Liver (tissue), 9 donors: ENCODE data around the gene PPARD. TPM values are rescaled to one million over a fixed set of nuclear protein-coding genes. Genes with fewer than 3 reads are reported as not detected.

Source experiments
- DNase-seq: peaks from one replicate; pipeline ENCODE4 v3.0.0-alpha.2; 2017; ENCODE audit warnings: low spot score
- H3K27ac ChIP-seq, 2 donors: one replicate each; pipeline ENCODE4 v1.7.0; 2013; ENCODE audit warnings: inconsistent platforms in 2 of 2, low read length in 2 of 2, control low read depth in 1 of 2, low read depth in 1 of 2, mild to moderate bottlenecking in 1 of 2
- H3K27me3 ChIP-seq, 4 donors: one replicate each; pipeline versions ENCODE4 v1.6.1 to v1.7.0; 2013; ENCODE audit warnings: low read length in 3 of 4, inconsistent platforms in 1 of 4, mild to moderate bottlenecking in 1 of 4, moderate library complexity in 1 of 4; ENCODE audit not compliant: control insufficient read depth in 4 of 4, insufficient read depth in 4 of 4
- H3K36me3 ChIP-seq, 4 donors: one replicate each; pipeline versions ENCODE4 v1.6.1 to v1.7.0; 2013; ENCODE audit warnings: low read length in 3 of 4, mild to moderate bottlenecking in 3 of 4, low read depth in 1 of 4, moderate library complexity in 1 of 4; ENCODE audit not compliant: control insufficient read depth in 4 of 4, insufficient read depth in 3 of 4
- H3K4me1 ChIP-seq, 4 donors: one replicate each; pipeline versions ENCODE4 v1.6.1 to v1.7.0; 2013; ENCODE audit warnings: low read length in 3 of 4, mild to moderate bottlenecking in 3 of 4, moderate library complexity in 1 of 4; ENCODE audit not compliant: control insufficient read depth in 4 of 4, insufficient read depth in 4 of 4
- H3K4me3 ChIP-seq, 3 donors: one replicate each; pipeline versions ENCODE4 v1.6.1 to v1.7.0; 2013; ENCODE audit warnings: low read length in 3 of 3, control low read depth in 1 of 3, low read depth in 1 of 3, mild to moderate bottlenecking in 1 of 3
- H3K9ac ChIP-seq, 2 donors: one replicate each; pipeline ENCODE4 v1.7.0; 2013; ENCODE audit warnings: low read length in 2 of 2, mild to moderate bottlenecking in 2 of 2, moderate library complexity in 2 of 2, control low read depth in 1 of 2, low read depth in 1 of 2
- H3K9me3 ChIP-seq, 4 donors: one replicate each; pipeline versions ENCODE4 v1.6.1 to v1.7.0; 2013; ENCODE audit warnings: low read length in 3 of 4; ENCODE audit not compliant: control insufficient read depth in 4 of 4
- ATF3 ChIP-seq: IDR thresholded peaks from 2 replicates; pipeline ENCODE4 v1.6.1; 2016; ENCODE audit warnings: antibody characterized with exemption
- CTCF ChIP-seq: fragments of 150-350 bp; IDR thresholded peaks from 2 replicates; pipeline ENCODE4 v1.5.1; 2017; ENCODE audit warnings: improper control_type of control experiment, low read depth, low read length; ENCODE audit not compliant: missing input control
- EGR1 ChIP-seq, 2 donors: IDR thresholded peaks; 2 replicates each; pipeline ENCODE4 v1.6.1; 2016 to 2018; ENCODE audit warnings: antibody characterized with exemption in 2 of 2, low read depth in 2 of 2
- FOXA1 ChIP-seq: IDR thresholded peaks from 2 replicates; pipeline ENCODE4 v1.6.1; 2016; ENCODE audit warnings: antibody characterized with exemption
- FOXA2 ChIP-seq: IDR thresholded peaks from 2 replicates; pipeline ENCODE4 v1.6.1; 2016; ENCODE audit warnings: antibody characterized with exemption
- GABPA ChIP-seq, 2 donors: IDR thresholded peaks in 1 of 2; conservative IDR thresholded peaks in 1 of 2; 2 replicates each; pipeline ENCODE4 v1.6.1; 2016; ENCODE audit warnings: antibody characterized with exemption in 2 of 2, mild to moderate bottlenecking in 1 of 2, moderate library complexity in 1 of 2
- HNF4A ChIP-seq, 2 donors: conservative IDR thresholded peaks; 2 replicates each; pipeline ENCODE4 v1.6.1; 2016; ENCODE audit warnings: antibody characterized with exemption in 2 of 2, mild to moderate bottlenecking in 2 of 2
- HNF4G ChIP-seq: IDR thresholded peaks from 2 replicates; pipeline ENCODE4 v1.6.1; 2016; ENCODE audit warnings: antibody characterized with exemption
- JUND ChIP-seq, 2 donors: IDR thresholded peaks; 2 replicates each; pipeline ENCODE4 v1.6.1; 2016; ENCODE audit warnings: antibody characterized with exemption in 2 of 2
- NR2F2 ChIP-seq: IDR thresholded peaks from 2 replicates; pipeline ENCODE4 v1.6.1; 2016; ENCODE audit warnings: antibody characterized with exemption
- RAD21 ChIP-seq, 2 donors: IDR thresholded peaks; 2 replicates each; pipeline ENCODE4 v1.6.1; 2016; ENCODE audit warnings: antibody characterized with exemption in 2 of 2, mild to moderate bottlenecking in 2 of 2
- REST ChIP-seq: IDR thresholded peaks from 2 replicates; pipeline ENCODE4 v1.6.1; 2016; ENCODE audit warnings: antibody characterized with exemption, mild to moderate bottlenecking
- RXRA ChIP-seq, 2 donors: IDR thresholded peaks; 2 replicates each; pipeline ENCODE4 v1.6.1; 2017 to 2018; ENCODE audit warnings: antibody characterized with exemption in 2 of 2, mild to moderate bottlenecking in 1 of 2
- SP1 ChIP-seq: IDR thresholded peaks from 2 replicates; pipeline ENCODE4 v1.6.1; 2018; ENCODE audit warnings: antibody characterized with exemption, mild to moderate bottlenecking
- TAF1 ChIP-seq: conservative IDR thresholded peaks from 2 replicates; pipeline ENCODE4 v1.6.1; 2016; ENCODE audit warnings: antibody characterized with exemption, mild to moderate bottlenecking
- YY1 ChIP-seq: IDR thresholded peaks from 2 replicates; pipeline ENCODE4 v1.6.1; 2016; ENCODE audit warnings: antibody characterized with exemption, mild to moderate bottlenecking
- ZBTB33 ChIP-seq: IDR thresholded peaks from 2 replicates; pipeline ENCODE4 v1.6.1; 2016; ENCODE audit warnings: antibody characterized with exemption
- WGBS: extraction: QIAGEN DNeasy Blood & Tissue Kit; methylation state at CpG from one replicate; pipeline ENCODE4 v1.1.7; 2013; 5-methylcytosine and 5-hydroxymethylcytosine counted together
- polyA plus RNA-seq, 2 donors: library from polyadenylated mRNA; stranded (reverse) in 1 of 2; unstranded in 1 of 2; fragments of 200-250 nt in 1 of 2; fragments of >200 nt in 1 of 2; fragmentation: Nextera tagmentation in 1 of 2; extraction: Ambion mirVana in 1 of 2; gene quantifications; one replicate each; pipeline versions ENCODE4 v1.2.1 to v1.2.3, GENCODE V29; 2013 to 2015
- total RNA-seq, 2 donors: library from RNA; depleted of rRNA; stranded (reverse); fragments of >200 nt; gene quantifications; one replicate each; pipeline ENCODE4 v1.2.3, GENCODE V29; 2014
- donor health status: healthy.
- donor health status: healthy.
- donor health status: healthy.
- donor health status: healthy.
- donor health status: healthy.

Gene PPARD
- total and polyA plus RNA-seq, 4 donors, result 2.1 to 7.8 (median 5.1) TPM

GRCh38 chr6:35299674-35300073, 42.7 kb upstream of the PPARD start:
- Histone ChIP-seq H3K4me3 (no peak overlapping the region), H3K9me3 (no peaks in the 10 kb centered on the region), H3K36me3 (peaks cover 0 to 12% (median 5%) of the 10 kb centered on the region in 4 donors), H3K27me3 (no peaks in the 10 kb centered on the region), H3K9ac (no peak overlapping the region), H3K4me1 (no peaks in the 10 kb centered on the region), H3K27ac (peak overlapping the region in 1 of 2 donors; percentile 29)
- TF ChIP-seq EGR1 (IDR thresholded peaks at IDR 0.05; ENCODE audit: low read depth in 2 of 2), result no peak
- TF ChIP-seq GABPA (IDR thresholded peaks at IDR 0.05 in 1 of 2, conservative IDR thresholded peaks at IDR 0.05 in 1 of 2), result no peak
- no peak for TF ChIP-seq RXRA (IDR thresholded peaks at IDR 0.05)
- no peak for TF ChIP-seq REST
- TF ChIP-seq SP1, result no peak
- no peak for TF ChIP-seq ZBTB33
- no peak for TF ChIP-seq JUND (IDR thresholded peaks at IDR 0.05)
- TF ChIP-seq HNF4A (conservative IDR thresholded peaks at IDR 0.05), result no peak
- TF ChIP-seq NR2F2, result no peak
- no peak for TF ChIP-seq CTCF
- no peak for TF ChIP-seq HNF4G
- no peak for TF ChIP-seq RAD21 (IDR thresholded peaks at IDR 0.05)
- no peak for TF ChIP-seq TAF1
- TF ChIP-seq YY1, result no peak
- TF ChIP-seq ATF3, result no peak
- TF ChIP-seq FOXA1, result no peak
- no peak for DNase-seq
- 83% methylated on average over 4 of the region's 4 CpGs for WGBS

- no peak overlapping the region for H3K9ac ChIP-seq
- H3K27me3 ChIP-seq, result no peaks in the 10 kb centered on the region
- H3K36me3 ChIP-seq, result peaks cover 0 to 4% (median 0%) of the 10 kb centered on the region in 4 donors
- no peaks in the 10 kb centered on the region for H3K4me1 ChIP-seq
- no peak overlapping the region for H3K4me3 ChIP-seq
- no peaks in the 10 kb centered on the region for H3K9me3 ChIP-seq
- DNase-seq, result no peak
- peak overlapping the region in 1 of 2 donors; percentile 13 for H3K27ac ChIP-seq
- TF ChIP-seq FOXA2 (no peak), RXRA (IDR thresholded peaks at IDR 0.05) (no peak), GABPA (IDR thresholded peaks at IDR 0.05 in 1 of 2, conservative IDR thresholded peaks at IDR 0.05 in 1 of 2) (no peak), ZBTB33 (no peak)
Measured at GRCh38 chr6:35300848-35301247, 41.5 kb upstream of the PPARD start.
